ENCODE results near the gene SND1. TPM values are rescaled to one million over a fixed set of nuclear protein-coding genes. Genes with fewer than 3 reads are reported as not detected.

SND1 gene
- total and polyA plus RNA-seq, 2 donors (not counting 3 experiments of a cell fraction or from before 2014, with no cell fraction given), result 116 to 249 TPM

DNA sequence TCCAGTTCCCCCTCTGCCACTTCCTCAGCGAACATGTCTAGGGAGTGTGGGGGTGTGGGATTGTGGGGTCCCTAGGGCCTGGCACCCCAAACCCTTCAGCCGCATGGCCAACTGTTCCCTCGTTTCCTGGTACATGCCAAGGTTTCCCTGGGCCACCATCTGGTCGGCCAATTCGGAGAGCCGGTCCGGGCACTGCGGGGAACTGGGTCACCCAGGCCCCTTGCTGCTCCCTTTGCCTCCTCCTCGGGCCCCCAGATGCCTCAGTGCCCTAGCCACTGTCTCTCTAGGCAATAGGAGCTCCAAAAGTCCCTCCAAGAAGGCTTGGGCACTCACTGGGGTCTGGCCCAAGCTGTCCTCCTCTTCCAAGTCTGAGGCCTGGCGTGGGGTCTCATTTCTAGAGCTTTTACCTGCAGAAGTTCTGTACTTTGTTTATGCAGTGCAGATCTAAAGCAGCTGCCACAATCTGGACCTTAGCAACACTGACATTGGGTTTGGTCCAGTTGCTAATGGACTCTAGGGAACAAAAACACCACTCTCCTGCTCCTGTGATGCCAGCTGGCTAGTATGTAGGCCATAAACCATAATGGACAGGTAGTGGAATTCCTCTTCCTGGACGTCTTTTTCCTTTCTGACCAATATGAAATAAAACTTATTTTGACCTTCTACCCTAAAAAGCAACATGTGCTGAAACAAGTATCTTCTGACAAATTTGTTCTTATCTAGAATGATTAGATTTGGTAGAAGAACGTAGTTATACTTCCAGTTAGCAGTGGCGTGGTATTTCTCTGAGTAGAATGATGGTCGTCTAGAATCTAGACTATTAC is 206.3 kb downstream of the SND1 start:
- FAIRE-seq (no peak), DNase-seq (ENCODE audit: low read depth, low spot score) (no peak)
- Histone ChIP-seq H3K9me3 (replicated peaks; ENCODE audit: control insufficient read depth, insufficient read depth, low read length) (no peaks in the 10 kb centered on the region), H3K4me1 (ENCODE audit: control insufficient read depth, extremely low read depth, insufficient read depth, low read length) (no peaks in the 10 kb centered on the region), H4K20me1 (replicated peaks; ENCODE audit: control insufficient read depth, extremely low read depth, insufficient read depth, low read length) (no peaks in the 10 kb centered on the region), H3K4me3 (replicated peaks in 1 of 3; ENCODE audit: insufficient read depth in 1 of 3, low read depth in 1 of 3, low read length in 3 of 3) (no peak overlapping the region), H3K27ac (ENCODE audit: insufficient read depth, low read depth, low read length) (no peak overlapping the region), H2AFZ (ENCODE audit: low read depth, low read length) (no peak overlapping the region), H3K4me2 (ENCODE audit: insufficient read depth, low read length) (no peak overlapping the region), H3K36me3 (ENCODE audit: control insufficient read depth in 2 of 2, extremely low read depth in 1 of 2, insufficient read depth in 2 of 2, low read length in 2 of 2) (no peaks in the 10 kb centered on the region), H3K9me1 (replicated peaks; ENCODE audit: control insufficient read depth, extremely low read depth, insufficient read depth, low read length) (no peaks in the 10 kb centered on the region), H3K9ac (replicated peaks; ENCODE audit: extremely low read depth, insufficient read depth, low read length) (no peak overlapping the region), H3K79me2 (ENCODE audit: control insufficient read depth, insufficient read depth, low read length) (peaks cover 10% of the 10 kb centered on the region), H3K27me3 (ENCODE audit: control insufficient read depth in 2 of 2, insufficient read depth in 2 of 2, low read length in 2 of 2) (no peaks in the 10 kb centered on the region)
- dilution Hi-C loops (cut with MboI; ENCODE audit: extremely low pct_ligation_motif_present, low sequenced_read_pairs) (no loop called here), intact Hi-C loops (cut with micrococcal nuclease) (no loop called here)
- TF ChIP-seq CTCF (IDR thresholded peaks at IDR 0.05; ENCODE audit: extremely low read depth in 1 of 2, insufficient read depth in 1 of 2, low read depth in 1 of 2, low read length in 2 of 2), result no peak
- no peak for TF ChIP-seq JUN (IDR thresholded peaks at IDR 0.05; ENCODE audit: borderline replicate concordance, insufficient read depth, insufficient read length, low read depth)
- TF ChIP-seq MYC (IDR thresholded peaks at IDR 0.05; ENCODE audit: low read depth, low read length), result no peak
- no peak for TF ChIP-seq FOS (IDR thresholded peaks at IDR 0.05; ENCODE audit: borderline replicate concordance, insufficient read depth, low read length)
- TF ChIP-seq POLR2A (IDR thresholded peaks at IDR 0.05; ENCODE audit: low read depth, low read length), result no peak
- TF ChIP-seq EZH2 (IDR thresholded peaks at IDR 0.05; ENCODE audit: borderline replicate concordance, low read depth, low read length, severe bottlenecking), result no peak
- TF ChIP-seq GATA2 (IDR thresholded peaks at IDR 0.05; ENCODE audit: insufficient read depth, insufficient read length, low read depth, low read length), result no peak
- TF ChIP-seq, protein P1, sequence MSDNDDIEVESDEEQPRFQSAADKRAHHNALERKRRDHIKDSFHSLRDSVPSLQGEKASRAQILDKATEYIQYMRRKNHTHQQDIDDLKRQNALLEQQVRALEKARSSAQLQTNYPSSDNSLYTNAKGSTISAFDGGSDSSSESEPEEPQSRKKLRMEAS (IDR thresholded peaks at IDR 0.05; ENCODE audit: insufficient read depth, insufficient read length), result no peak
- no peak for TF ChIP-seq POLR2AphosphoS5 (IDR thresholded peaks at IDR 0.05; ENCODE audit: insufficient read depth, low read depth, low read length)
- CTCF ChIA-PET, result no interaction called here
- BruUV-seq (replicated peaks), result no TSS peak
- POLR2A ChIA-PET, result no interaction called here

All from endothelial cell of umbilical vein (primary cell).